T-helper 9 cell (primary cell): Measurements from ENCODE around the gene FRMPD1.

ENCODE experiments used
- DNase-seq: peaks from one replicate; pipeline ENCODE4 v3.0.0-alpha.2; 2020

The FRMPD1 gene

GRCh38 chr9:37626708-37627292 lies 24.0 kb upstream of the FRMPD1 start:
- DNase-seq, result no peak

GRCh38 chr9:37632479-37632878 lies 18.3 kb upstream of the FRMPD1 start:
- DNase-seq, result no peak

GRCh38 chr9:37635808-37636207 lies 14.9 kb upstream of the FRMPD1 start:
- no peak for DNase-seq

- DNase-seq, result no peak
Measured at GRCh38 chr9:37636511-37637448, 14.0 kb upstream of the FRMPD1 start.

- DNase-seq, result no peak
Measured at GRCh38 chr9:37639109-37639762, 11.5 kb upstream of the FRMPD1 start.

GRCh38 chr9:37639841-37640240 lies 10.9 kb upstream of the FRMPD1 start:
- DNase-seq, result no peak

- DNase-seq, result no peak
Measured at GRCh38 chr9:37640246-37640645, 10.5 kb upstream of the FRMPD1 start.

- DNase-seq, result no peak
Measured at GRCh38 chr9:37641331-37641730, 9.4 kb upstream of the FRMPD1 start.

- DNase-seq, result no peak
Measured at GRCh38 chr9:37643214-37643613, 7.5 kb upstream of the FRMPD1 start.

- DNase-seq, result no peak
Measured at GRCh38 chr9:37645903-37646506, 4.7 kb upstream of the FRMPD1 start.

- DNase-seq, result no peak
Measured at GRCh38 chr9:37650299-37650872, 368 bp upstream of the FRMPD1 start.

- DNase-seq, result no peak
Measured at GRCh38 chr9:37652261-37652660, 1.5 kb downstream of the FRMPD1 start.

- no peak for DNase-seq
Measured at GRCh38 chr9:37653385-37653784, 2.6 kb downstream of the FRMPD1 start.

- no peak for DNase-seq
Measured at GRCh38 chr9:37656936-37657335, 6.2 kb downstream of the FRMPD1 start.

- no peak for DNase-seq
Measured at GRCh38 chr9:37660691-37661090, 9.9 kb downstream of the FRMPD1 start.

GRCh38 chr9:37663926-37664325 lies 13.2 kb downstream of the FRMPD1 start:
- no peak for DNase-seq

- no peak for DNase-seq
Measured at GRCh38 chr9:37667706-37668105, 17.0 kb downstream of the FRMPD1 start.

GRCh38 chr9:37668116-37668601 lies 17.4 kb downstream of the FRMPD1 start:
- no peak for DNase-seq

- no peak for DNase-seq
Measured at GRCh38 chr9:37669232-37669631, 18.5 kb downstream of the FRMPD1 start.

- DNase-seq, result no peak
Measured at GRCh38 chr9:37675661-37676060, 24.9 kb downstream of the FRMPD1 start.

GRCh38 chr9:37676411-37676830 lies 25.7 kb downstream of the FRMPD1 start:
- no peak for DNase-seq

GRCh38 chr9:37677435-37677834 lies 26.7 kb downstream of the FRMPD1 start:
- DNase-seq, result no peak

GRCh38 chr9:37678789-37679273 lies 28.1 kb downstream of the FRMPD1 start:
- DNase-seq, result no peak
